Osteocyte (in vitro differentiated cells): ENCODE results near the gene VRTN. TPM values are rescaled to one million over a fixed set of nuclear protein-coding genes. Genes with fewer than 3 reads are reported as not detected.

Experiments used
- DNase-seq: peaks from one replicate; pipeline ENCODE4 v3.0.0; 2021; ENCODE audit warnings: mixed read lengths; ENCODE audit not compliant: unreplicated experiment; ENCODE audit errors: extremely low spot score
- H3K27ac Mint-ChIP-seq: one replicate; pipeline ENCODE4 v1.8.0; 2021; ENCODE audit warnings: mild to moderate bottlenecking, mixed read lengths; ENCODE audit not compliant: unreplicated experiment
- H3K27me3 Mint-ChIP-seq: one replicate; pipeline ENCODE4 v1.8.0; 2021; ENCODE audit warnings: mixed read lengths; ENCODE audit not compliant: unreplicated experiment
- H3K36me3 Mint-ChIP-seq: one replicate; pipeline ENCODE4 v1.8.0; 2021; ENCODE audit warnings: mixed read lengths; ENCODE audit not compliant: unreplicated experiment
- H3K4me1 Mint-ChIP-seq: one replicate; pipeline ENCODE4 v1.8.0; 2021; ENCODE audit warnings: mixed read lengths; ENCODE audit not compliant: unreplicated experiment
- H3K4me3 Mint-ChIP-seq: one replicate; pipeline ENCODE4 v1.8.0; 2021; ENCODE audit warnings: mild to moderate bottlenecking, moderate library complexity, mixed read lengths; ENCODE audit not compliant: unreplicated experiment
- H3K9me3 Mint-ChIP-seq: one replicate; pipeline ENCODE4 v1.8.0; 2021; ENCODE audit warnings: mixed read lengths; ENCODE audit not compliant: unreplicated experiment
- total RNA-seq: library from RNA; stranded (reverse); gene quantifications from 2 replicates; pipeline ENCODE4 v1.2.1, GENCODE V29; 2021
- TF ChIP-seq, protein P1 (sequence below): fragments of 200-600 bp; sonication (generic); IDR thresholded peaks from 2 replicates; pipeline ENCODE4 v1.5.0; 2021; ENCODE audit warnings: antibody characterized with exemption, mild to moderate bottlenecking, moderate library complexity

The VRTN gene
- total RNA-seq, 1 donor from 2014 or later = not detected

DNA sequence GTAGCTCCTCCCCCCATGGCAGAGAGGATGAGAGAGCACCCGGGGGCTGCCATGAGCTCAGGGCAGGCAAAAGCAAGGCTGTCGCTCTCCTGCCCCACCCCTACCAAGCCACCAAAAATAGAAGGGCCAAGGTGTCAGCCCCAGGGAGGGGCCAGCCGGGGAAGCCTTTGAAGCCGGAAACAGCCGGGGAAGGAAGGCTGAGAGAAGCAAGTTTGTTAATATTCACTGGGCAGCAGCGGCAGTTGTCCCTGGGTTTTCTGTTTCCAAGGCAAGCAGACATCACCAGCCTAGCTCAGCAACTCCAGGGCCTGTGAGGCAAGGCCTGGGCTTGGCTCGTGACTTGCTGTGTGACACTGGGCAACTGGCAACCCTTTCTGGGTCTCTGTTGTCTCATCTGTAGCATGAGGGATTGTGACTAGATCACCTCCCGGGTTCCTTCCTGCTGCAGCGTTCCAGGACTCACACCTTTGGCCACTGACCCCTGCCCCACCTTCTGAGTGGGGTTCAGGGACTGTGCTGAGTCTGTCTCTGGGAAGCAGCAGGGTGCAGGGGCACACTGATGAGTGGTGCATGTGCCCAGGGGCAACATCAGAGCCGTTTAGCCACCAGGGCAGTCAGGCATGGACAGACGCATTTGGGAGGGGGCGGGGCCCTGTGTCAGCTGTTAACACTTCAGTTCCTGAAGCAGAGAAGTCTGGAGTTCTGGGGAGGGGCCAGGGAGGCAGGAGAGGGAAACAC is 53.4 kb downstream of the VRTN start:
- H3K27me3 Mint-ChIP-seq = peaks cover 62% of the 10 kb centered on the region

DNA sequence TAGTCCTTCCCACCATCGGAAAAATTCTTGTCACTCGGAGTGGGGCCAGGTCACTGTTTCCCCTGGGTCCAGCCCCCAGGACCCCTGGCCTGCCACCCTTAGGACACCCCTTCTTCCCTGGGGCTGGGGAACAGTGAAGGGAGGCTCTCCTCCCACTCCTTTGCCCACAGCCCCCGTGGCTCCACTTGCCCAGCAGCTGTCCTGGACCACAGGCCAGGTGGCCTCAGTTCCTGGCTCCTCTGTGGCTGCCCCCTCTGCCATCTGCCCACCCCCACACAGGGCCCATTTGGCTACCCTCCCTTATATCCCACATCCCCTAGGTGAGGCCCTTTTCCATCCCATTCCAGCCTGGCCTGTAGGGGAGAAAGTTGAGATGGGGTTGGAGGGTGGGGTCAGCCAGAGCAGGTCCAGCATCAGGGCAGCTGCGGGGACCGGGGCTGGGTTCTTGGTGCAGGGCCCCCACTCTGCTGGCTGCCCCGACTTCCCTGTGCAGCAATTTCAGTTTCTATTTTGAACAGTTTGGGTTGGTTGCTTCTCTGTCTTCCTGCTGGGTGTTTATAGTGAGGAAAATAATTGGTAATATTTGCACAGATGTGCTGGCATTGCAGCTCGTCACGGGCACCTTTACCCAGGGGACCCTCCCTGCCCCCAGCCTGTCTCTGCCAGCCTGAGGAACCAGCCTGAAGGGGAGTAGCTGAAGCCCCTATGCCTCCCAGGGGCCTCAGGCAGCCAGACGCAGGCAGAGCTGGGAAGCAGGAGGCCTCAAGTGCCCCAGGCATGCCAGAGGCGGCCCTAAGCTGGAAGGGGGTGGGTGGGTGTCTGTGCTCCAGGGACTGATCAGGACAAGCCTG is 54.4 kb downstream of the VRTN start:
- Mint-ChIP-seq H3K27ac (no peak overlapping the region), H3K4me3 (no peak overlapping the region), H3K27me3 (peaks cover 55% of the 10 kb centered on the region), H3K36me3 (no peaks in the 10 kb centered on the region), H3K4me1 (peaks cover 12% of the 10 kb centered on the region), H3K9me3 (no peaks in the 10 kb centered on the region)
- TF ChIP-seq, protein P1, sequence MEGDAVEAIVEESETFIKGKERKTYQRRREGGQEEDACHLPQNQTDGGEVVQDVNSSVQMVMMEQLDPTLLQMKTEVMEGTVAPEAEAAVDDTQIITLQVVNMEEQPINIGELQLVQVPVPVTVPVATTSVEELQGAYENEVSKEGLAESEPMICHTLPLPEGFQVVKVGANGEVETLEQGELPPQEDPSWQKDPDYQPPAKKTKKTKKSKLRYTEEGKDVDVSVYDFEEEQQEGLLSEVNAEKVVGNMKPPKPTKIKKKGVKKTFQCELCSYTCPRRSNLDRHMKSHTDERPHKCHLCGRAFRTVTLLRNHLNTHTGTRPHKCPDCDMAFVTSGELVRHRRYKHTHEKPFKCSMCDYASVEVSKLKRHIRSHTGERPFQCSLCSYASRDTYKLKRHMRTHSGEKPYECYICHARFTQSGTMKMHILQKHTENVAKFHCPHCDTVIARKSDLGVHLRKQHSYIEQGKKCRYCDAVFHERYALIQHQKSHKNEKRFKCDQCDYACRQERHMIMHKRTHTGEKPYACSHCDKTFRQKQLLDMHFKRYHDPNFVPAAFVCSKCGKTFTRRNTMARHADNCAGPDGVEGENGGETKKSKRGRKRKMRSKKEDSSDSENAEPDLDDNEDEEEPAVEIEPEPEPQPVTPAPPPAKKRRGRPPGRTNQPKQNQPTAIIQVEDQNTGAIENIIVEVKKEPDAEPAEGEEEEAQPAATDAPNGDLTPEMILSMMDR = no peak
- no peak for DNase-seq

More for the DNA sequence above, 53.4 kb downstream of the VRTN start:
- Mint-ChIP-seq H3K36me3 (no peaks in the 10 kb centered on the region), H3K27ac (no peak overlapping the region), H3K4me3 (peak overlapping the region; percentile 30), H3K4me1 (peaks cover 12% of the 10 kb centered on the region), H3K9me3 (no peaks in the 10 kb centered on the region)
- DNase-seq = no peak
- TF ChIP-seq, protein P1 = no peak

DNA sequence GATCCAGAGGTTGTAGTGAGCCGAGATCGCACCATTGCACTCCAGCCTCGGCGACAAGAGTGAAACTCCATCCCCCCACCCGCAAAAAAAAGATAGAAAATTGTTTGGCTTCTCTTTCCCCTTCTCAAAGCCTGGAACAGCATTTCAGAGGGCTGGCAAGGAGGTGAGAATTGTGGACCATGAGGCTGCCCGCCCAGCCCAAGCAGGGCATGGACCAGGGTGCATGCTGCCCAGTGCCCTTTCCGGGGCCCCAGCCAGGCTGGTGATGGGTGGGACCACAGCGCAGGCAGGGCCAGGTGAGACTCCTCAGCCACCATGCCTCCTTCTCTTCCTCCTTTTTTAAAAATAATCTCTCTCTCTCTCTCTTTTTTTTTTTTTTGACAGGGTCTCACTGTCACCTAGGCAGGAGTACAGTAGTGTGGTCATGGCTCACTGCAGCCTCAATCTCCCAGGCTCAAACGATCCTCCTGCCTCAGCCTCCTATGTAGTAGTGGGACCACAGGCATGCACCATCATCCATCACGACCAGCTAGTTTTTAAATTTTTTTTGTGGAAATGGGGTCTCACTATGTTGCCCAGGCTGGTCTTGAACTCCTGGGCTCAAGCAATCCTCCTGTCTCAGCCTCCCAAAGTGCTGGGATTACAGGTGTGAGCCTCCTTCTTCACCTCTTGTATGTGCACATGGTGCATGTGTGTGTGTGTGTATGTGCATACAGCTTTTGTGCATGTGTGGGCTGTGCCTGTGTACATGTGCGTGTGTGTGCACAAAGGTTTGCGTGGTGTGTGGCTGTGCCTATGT is 55.5 kb downstream of the VRTN start:
- H3K9me3 Mint-ChIP-seq = no peaks in the 10 kb centered on the region
- TF ChIP-seq, protein P1 = no peak
- H3K36me3 Mint-ChIP-seq = no peaks in the 10 kb centered on the region
- H3K27me3 Mint-ChIP-seq = peaks cover 43% of the 10 kb centered on the region
- H3K4me3 Mint-ChIP-seq = no peak overlapping the region
- no peak overlapping the region for H3K27ac Mint-ChIP-seq
- DNase-seq = no peak
- peaks cover 12% of the 10 kb centered on the region for H3K4me1 Mint-ChIP-seq

DNA sequence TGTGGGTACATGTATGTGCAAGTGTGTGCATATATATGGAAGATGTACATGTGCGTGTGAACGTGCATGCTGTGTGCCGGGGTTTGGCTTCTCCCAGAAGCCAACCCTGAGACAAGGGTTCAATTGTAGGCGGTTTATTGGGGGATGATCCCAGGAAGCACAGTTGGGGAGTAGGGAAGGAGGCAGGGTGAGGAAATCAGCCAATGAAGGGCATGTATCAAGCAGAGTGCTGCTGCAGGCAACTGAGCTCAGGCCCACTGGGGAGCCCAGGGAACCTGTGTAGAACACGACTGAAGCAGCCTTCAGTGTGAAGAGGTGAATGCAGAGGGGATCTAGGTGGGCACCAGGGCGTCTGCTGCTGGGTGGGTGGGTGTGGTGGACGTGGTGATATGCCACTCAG is 56.2 kb downstream of the VRTN start:
- Mint-ChIP-seq H3K4me1 (peaks cover 12% of the 10 kb centered on the region), H3K9me3 (no peaks in the 10 kb centered on the region), H3K27me3 (peaks cover 37% of the 10 kb centered on the region), H3K4me3 (no peak overlapping the region), H3K36me3 (no peaks in the 10 kb centered on the region), H3K27ac (no peak overlapping the region)
- no peak for DNase-seq
- TF ChIP-seq, protein P1 = no peak
